ENCODE results near the gene ST8SIA4.

DNA sequence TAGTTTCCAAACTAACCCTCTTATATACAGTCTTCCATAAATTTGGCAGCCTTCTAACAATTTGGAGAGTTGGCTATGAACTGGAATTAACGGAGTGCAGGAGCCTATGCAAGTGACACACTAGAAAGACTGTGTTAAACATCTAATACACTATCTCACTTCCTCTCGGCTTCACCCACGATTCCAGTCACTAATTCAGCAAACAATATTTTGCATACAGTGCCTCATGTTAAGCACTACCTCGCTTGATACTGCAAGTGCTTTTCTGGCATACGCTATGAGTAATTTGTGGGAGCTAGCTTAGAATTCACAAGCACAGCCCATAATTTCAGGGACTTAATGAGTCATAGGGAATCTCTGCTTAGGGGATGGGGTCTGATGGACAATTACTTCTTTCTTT lies 102.5 kb downstream of the ST8SIA4 start:
- TF ChIP-seq, protein P1, sequence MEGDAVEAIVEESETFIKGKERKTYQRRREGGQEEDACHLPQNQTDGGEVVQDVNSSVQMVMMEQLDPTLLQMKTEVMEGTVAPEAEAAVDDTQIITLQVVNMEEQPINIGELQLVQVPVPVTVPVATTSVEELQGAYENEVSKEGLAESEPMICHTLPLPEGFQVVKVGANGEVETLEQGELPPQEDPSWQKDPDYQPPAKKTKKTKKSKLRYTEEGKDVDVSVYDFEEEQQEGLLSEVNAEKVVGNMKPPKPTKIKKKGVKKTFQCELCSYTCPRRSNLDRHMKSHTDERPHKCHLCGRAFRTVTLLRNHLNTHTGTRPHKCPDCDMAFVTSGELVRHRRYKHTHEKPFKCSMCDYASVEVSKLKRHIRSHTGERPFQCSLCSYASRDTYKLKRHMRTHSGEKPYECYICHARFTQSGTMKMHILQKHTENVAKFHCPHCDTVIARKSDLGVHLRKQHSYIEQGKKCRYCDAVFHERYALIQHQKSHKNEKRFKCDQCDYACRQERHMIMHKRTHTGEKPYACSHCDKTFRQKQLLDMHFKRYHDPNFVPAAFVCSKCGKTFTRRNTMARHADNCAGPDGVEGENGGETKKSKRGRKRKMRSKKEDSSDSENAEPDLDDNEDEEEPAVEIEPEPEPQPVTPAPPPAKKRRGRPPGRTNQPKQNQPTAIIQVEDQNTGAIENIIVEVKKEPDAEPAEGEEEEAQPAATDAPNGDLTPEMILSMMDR (IDR thresholded peaks at IDR 0.05), result no peak
- TF ChIP-seq POLR2A (IDR thresholded peaks at IDR 0.05), result no peak
